ENCODE data around the gene FGFR2. TPM values are rescaled to one million over a fixed set of nuclear protein-coding genes. Genes with fewer than 3 reads are reported as not detected.

The FGFR2 gene
- total RNA-seq, 1 experiment from 2014 or later = 5.7 TPM

GRCh38 chr10:121615836-121616235, 17.6 kb upstream of the FGFR2 start:
- POLR2A ChIA-PET = no interaction called here
- intact Hi-C loops (cut with micrococcal nuclease; ENCODE audit: unreplicated experiment) = loop anchor here (10.0 kb wide), 1 partner anchor 119 kb away; no protein-coding TSS in a partner anchor

GRCh38 chr10:121615435-121615793, 17.2 kb upstream of the FGFR2 start:
- Histone ChIP-seq H3K4me3 (ENCODE audit: low read depth in 2 of 2, low read length in 2 of 2) (no peak overlapping the region), H3K9me3 (ENCODE audit: control insufficient read depth, insufficient read depth, low read depth, low read length) (no peaks in the 10 kb centered on the region), H3K27me3 (ENCODE audit: control insufficient read depth, insufficient read depth, low read length) (0 out of 2 replicates have a peak, but pooled peaks cover 3% of the 10 kb centered on the region), H3K4me1 (ENCODE audit: control insufficient read depth, insufficient read depth, low read length) (no peaks in the 10 kb centered on the region), H3K27ac (ENCODE audit: low read length) (no peak overlapping the region), H3K36me3 (ENCODE audit: control insufficient read depth, insufficient read depth, low read length) (no peaks in the 10 kb centered on the region)
- ATAC-seq = no peak
- no peak for DNase-seq (ENCODE audit: low read depth, low spot score)
- ChIA-PET POLR2A (no interaction called here), CTCF (no interaction called here)
- BruUV-seq (replicated peaks) = no TSS peak
- intact Hi-C loops (cut with micrococcal nuclease; ENCODE audit: unreplicated experiment) = loop anchor here (10.0 kb wide), 1 partner anchor 119 kb away; no protein-coding TSS in a partner anchor
- in situ Hi-C loops (cut with HindIII; ENCODE audit: low pct_unique_long_range_greater_than_20kb, low sequenced_read_pairs) = no loop called here
- TF ChIP-seq REST (IDR thresholded peaks at IDR 0.05; ENCODE audit: insufficient read depth in 1 of 2, low read depth in 2 of 2, low read length in 1 of 2) (no peak), SIN3A (IDR thresholded peaks at IDR 0.05; ENCODE audit: borderline replicate concordance, insufficient read depth, low read depth, low read length) (no peak), POLR2AphosphoS5 (IDR thresholded peaks at IDR 0.05; ENCODE audit: low read depth, low read length) (no peak), CTCF (IDR thresholded peaks at IDR 0.05) (no peak), TCF7L2 (IDR thresholded peaks at IDR 0.05; ENCODE audit: low read depth, low read length) (no peak)

More at GRCh38 chr10:121615836-121616235, 17.6 kb upstream of the FGFR2 start:
- CTCF ChIA-PET = no interaction called here
- H3K27ac ChIP-seq (ENCODE audit: low read length) = no peak overlapping the region
- H3K36me3 ChIP-seq (ENCODE audit: control insufficient read depth, insufficient read depth, low read length) = no peaks in the 10 kb centered on the region
- in situ Hi-C loops (cut with HindIII; ENCODE audit: low pct_unique_long_range_greater_than_20kb, low sequenced_read_pairs) = no loop called here
- no peaks in the 10 kb centered on the region for H3K4me1 ChIP-seq (ENCODE audit: control insufficient read depth, insufficient read depth, low read length)
- no peak overlapping the region for H3K4me3 ChIP-seq (ENCODE audit: low read depth in 2 of 2, low read length in 2 of 2)
- H3K9me3 ChIP-seq (ENCODE audit: control insufficient read depth, insufficient read depth, low read depth, low read length) = no peaks in the 10 kb centered on the region
- TF ChIP-seq TCF7L2 (IDR thresholded peaks at IDR 0.05; ENCODE audit: low read depth, low read length) (no peak), CTCF (IDR thresholded peaks at IDR 0.05) (no peak), SIN3A (IDR thresholded peaks at IDR 0.05; ENCODE audit: borderline replicate concordance, insufficient read depth, low read depth, low read length) (no peak), POLR2AphosphoS5 (IDR thresholded peaks at IDR 0.05; ENCODE audit: low read depth, low read length) (no peak), REST (IDR thresholded peaks at IDR 0.05; ENCODE audit: insufficient read depth in 1 of 2, low read depth in 2 of 2, low read length in 1 of 2) (no peak)
- no peaks in the 10 kb centered on the region for H3K27me3 ChIP-seq (ENCODE audit: control insufficient read depth, insufficient read depth, low read length)
- ATAC-seq = no peak
- BruUV-seq (replicated peaks) = no TSS peak
- DNase-seq (ENCODE audit: low read depth, low spot score) = no peak

Data from Panc1 (cell line).